GM12878 (cell line): ENCODE results near the gene CRYL1. TPM values are rescaled to one million over a fixed set of nuclear protein-coding genes. Genes with fewer than 3 reads are reported as not detected.

ENCODE experiments used
- ATAC-seq: fragments of 200-7000 bp; cut with Tn5 transposase; 3 replicates; pipeline ENCODE4 v1.9.1; 2020; ENCODE audit warnings: mild to moderate bottlenecking, moderate library complexity
- BruUV-seq: library from RNA; stranded (reverse); fragments of 400-500 nt; replicated peaks from 2 replicates; lab custom pipeline; 2021; lab: Mats Ljungman, UMichigan
- CTCF ChIA-PET: fragments of 300-600 bp; sonication (Branson Sonifier 250); formaldehyde crosslinking; extraction: SDS; loops from one replicate; lab custom pipeline; 2021; ENCODE audit warnings: inconsistent platforms; lab: Yijun Ruan, JAX
- POLR2A ChIA-PET: fragments of 350-600 bp; formaldehyde crosslinking; extraction: SDS; loops from one replicate; lab custom pipeline; 2021; ENCODE audit warnings: inconsistent platforms; lab: Charles Lee
- RAD21 ChIA-PET: fragments of 300-600 bp; sonication (Branson Sonifier 250); formaldehyde crosslinking; loops from one replicate; lab custom pipeline; 2023; ENCODE audit warnings: antibody characterized with exemption; ENCODE audit not compliant: unreplicated experiment; lab: Charles Lee
- SMC1A ChIA-PET: fragments of 300-600 bp; sonication (Branson Sonifier 250); formaldehyde crosslinking; loops from one replicate; lab custom pipeline; 2023; ENCODE audit not compliant: unreplicated experiment, uncharacterized antibody; lab: Charles Lee
- DNase-seq: peaks from one replicate; pipeline ENCODE4 v3.0.0-alpha.2; 2011; ENCODE audit warnings: low read depth, low spot score
- FAIRE-seq: peaks from 3 replicates; lab custom pipeline; 2011; peaks lifted over from hg19 to GRCh38; lab: Jason Lieb, UNC
- H2AFZ ChIP-seq: 2 replicates; pipeline ENCODE4 v1.6.0; 2011; ENCODE audit warnings: low read depth, low read length, control low read depth; ENCODE audit not compliant: control insufficient read depth
- H3K27ac ChIP-seq: 2 replicates; pipeline ENCODE4 v1.5.1; 2011; ENCODE audit warnings: control low read depth; ENCODE audit not compliant: control insufficient read depth, insufficient read depth
- H3K27me3 ChIP-seq, 2 experiments: replicated peaks in 1 of 2; 2 replicates each; pipeline versions ENCODE4 v1.6.0 to v1.6.1; 2011; ENCODE audit warnings: low read length in 1 of 2; ENCODE audit not compliant: control insufficient read depth in 2 of 2, insufficient read depth in 2 of 2
- H3K36me3 ChIP-seq, 2 experiments: 2 replicates each; pipeline ENCODE4 v1.5.1; 2011; ENCODE audit warnings: low read length in 1 of 2; ENCODE audit not compliant: control insufficient read depth in 2 of 2, insufficient read depth in 2 of 2
- H3K4me1 ChIP-seq: 2 replicates; pipeline ENCODE4 v1.6.1; 2011; ENCODE audit warnings: mild to moderate bottlenecking, low read length, moderate library complexity, mixed read lengths; ENCODE audit not compliant: control insufficient read depth, insufficient read depth
- H3K4me2 ChIP-seq: 2 replicates; pipeline ENCODE4 v1.6.0; 2011; ENCODE audit warnings: control low read depth; ENCODE audit not compliant: control insufficient read depth, insufficient read depth
- H3K4me3 ChIP-seq: fragments of 200-600 bp; sonication (generic); 2 replicates; pipeline ENCODE4 v1.5.1; 2016
- H3K79me2 ChIP-seq: 2 replicates; pipeline ENCODE4 v1.6.0; 2011; ENCODE audit warnings: low read length; ENCODE audit not compliant: control insufficient read depth, insufficient read depth
- H3K9ac ChIP-seq: 2 replicates; pipeline ENCODE4 v1.8.0; 2011; ENCODE audit warnings: low read length, control low read depth, mixed read lengths; ENCODE audit not compliant: control insufficient read depth, insufficient read depth
- H3K9me3 ChIP-seq: replicated peaks from 3 replicates; pipeline ENCODE4 v1.5.1; 2011; ENCODE audit warnings: mild to moderate bottlenecking, low read length; ENCODE audit not compliant: control insufficient read depth, insufficient read depth
- H4K20me1 ChIP-seq: 2 replicates; pipeline ENCODE4 v1.6.0; 2011; ENCODE audit not compliant: control insufficient read depth, insufficient read depth
- E4F1 ChIP-seq: fragments of 450-650 bp; IDR thresholded peaks from 2 replicates; pipeline ENCODE4 v1.6.1; 2018; ENCODE audit warnings: borderline replicate concordance, mild to moderate bottlenecking; ENCODE audit not compliant: partially characterized antibody
- ETV6 ChIP-seq, 2 experiments: fragments of 450-650 bp in 1 of 2; IDR thresholded peaks in 1 of 2; conservative IDR thresholded peaks in 1 of 2; 2 replicates each; pipeline ENCODE4 v1.6.1; 2014; ENCODE audit warnings: antibody characterized with exemption in 1 of 2, borderline replicate concordance in 1 of 2, low read depth in 1 of 2, mild to moderate bottlenecking in 1 of 2, moderate library complexity in 1 of 2
- FOXK2 ChIP-seq: fragments of 450-650 bp; IDR thresholded peaks from 2 replicates; pipeline ENCODE4 v1.6.1; 2017; ENCODE audit warnings: mild to moderate bottlenecking, moderate library complexity
- IRF3 ChIP-seq: fragments of 450-650 bp; IDR thresholded peaks from 2 replicates; pipeline ENCODE4 v1.6.1; 2014; ENCODE audit warnings: mild to moderate bottlenecking
- KAT2A ChIP-seq: conservative IDR thresholded peaks from 2 replicates; pipeline ENCODE4 v1.6.1; 2011; ENCODE audit warnings: low read depth, low read length; ENCODE audit not compliant: control insufficient read depth
- KDM1A ChIP-seq: fragments of 200-600 bp; sonication (generic); IDR thresholded peaks from 2 replicates; pipeline ENCODE4 v1.6.1; 2016; ENCODE audit warnings: borderline replicate concordance
- SMAD1 ChIP-seq: fragments of 450-650 bp; IDR thresholded peaks from 2 replicates; pipeline ENCODE4 v1.6.1; 2018; ENCODE audit warnings: mild to moderate bottlenecking, low read depth; ENCODE audit not compliant: partially characterized antibody
- TARDBP ChIP-seq: IDR thresholded peaks from 2 replicates; pipeline ENCODE4 v1.6.1; 2016; ENCODE audit warnings: borderline replicate concordance
- TBL1XR1 ChIP-seq: IDR thresholded peaks from 2 replicates; pipeline ENCODE4 v1.6.1; 2012; ENCODE audit warnings: low read depth, low read length, improper control_type of control experiment
- WGBS: methylation state at CpG from one replicate; pipeline ENCODE4 v1.1.6; 2016; ENCODE audit warnings: low lambda C conversion rate; ENCODE audit not compliant: insufficient replicate concordance, insufficient coverage; ENCODE audit errors: missing lambda C conversion rate; 5-methylcytosine and 5-hydroxymethylcytosine counted together
- in situ Hi-C: fragments of 300-500 bp; cut with MboI; formaldehyde crosslinking; loops from 9 replicates; pipeline ENCODE4 v1.14.3; 2018; ENCODE audit warnings: mixed read lengths
- intact Hi-C: fragments of 100-400 bp; cut with micrococcal nuclease; formaldehyde crosslinking; loops from one replicate; pipeline ENCODE4 v1.14.2; 2022; ENCODE audit not compliant: unreplicated experiment
- polyA plus RNA-seq, 11 experiments: library from polyadenylated mRNA; depleted of rRNA in 4 of 11; unstranded in 6 of 11; stranded (reverse) in 5 of 11; fragments of >200 nt; fragmentation: Nextera tagmentation in 4 of 11; fragmentation: Illumina TruSeq in 1 of 11; extraction: Ambion mirVana in 4 of 11; extraction: Trizol in 1 of 11; gene quantifications; 1 replicate in 1 of 11; 2 replicates in 10 of 11; pipeline versions ENCODE4 v1.2.1 to v1.2.3, GENCODE V29; 2011 to 2016; ENCODE audit warnings: inconsistent platforms in 2 of 11, missing spikeins in 2 of 11, low read depth in 1 of 11
- total RNA-seq, 4 experiments: library from RNA; depleted of rRNA in 3 of 4; stranded (reverse); fragments of >200 nt in 3 of 4; fragmentation: Illumina TruSeq in 1 of 4; extraction: Trizol in 1 of 4; gene quantifications; 2 replicates each; pipeline versions ENCODE4 v1.2.1 to v1.2.3, GENCODE V29; 2013 to 2021

Gene CRYL1
- total and polyA plus RNA-seq, 10 of the 15 experiments (the other 5 are each of a cell fraction or from before 2014, with no cell fraction given), result 5.5 to 36.7 (median 12.2) TPM

- H3K4me3 ChIP-seq, result no peak overlapping the region
- no peaks in the 10 kb centered on the region for H3K79me2 ChIP-seq
- H2AFZ ChIP-seq, result no peak overlapping the region
- peaks cover 20% of the 10 kb centered on the region for H3K4me1 ChIP-seq
- ATAC-seq (no peak), FAIRE-seq (no peak), DNase-seq (no peak)
- no TSS peak for BruUV-seq
- no peak for TF ChIP-seq TARDBP
- TF ChIP-seq IRF3, result no peak
- no peak for TF ChIP-seq TBL1XR1
- TF ChIP-seq SMAD1, result no peak
- in situ Hi-C loops, result no loop called here
- RAD21 ChIA-PET, result no interaction called here
- H3K27ac ChIP-seq, result no peak overlapping the region
- SMC1A ChIA-PET, result no interaction called here
- H3K36me3 ChIP-seq, result no peaks in the 10 kb centered on the region
- H3K4me2 ChIP-seq, result no peak overlapping the region
- H3K9me3 ChIP-seq, result no peaks in the 10 kb centered on the region; the same call in 2 of the 3 replicates
- intact Hi-C loops, result no loop called here
- no peaks in the 10 kb centered on the region for H3K27me3 ChIP-seq
- no peaks in the 10 kb centered on the region for H4K20me1 ChIP-seq
- H3K9ac ChIP-seq, result no peak overlapping the region
- 85% methylated on average over 5 of the region's 5 CpGs for WGBS
- CTCF ChIA-PET, result no interaction called here
- POLR2A ChIA-PET, result no interaction called here
Measured at GRCh38 chr13:20407759-20408158, 117.9 kb downstream of the CRYL1 start.

GRCh38 chr13:20405691-20406090 lies 120.0 kb downstream of the CRYL1 start:
- intact Hi-C loops, result no loop called here
- no peak overlapping the region for H2AFZ ChIP-seq
- no peak for TF ChIP-seq ETV6 (conservative IDR thresholded peaks at IDR 0.05 in 1 of 2, IDR thresholded peaks at IDR 0.05 in 1 of 2; ENCODE audit: borderline replicate concordance in 1 of 2, low read depth in 1 of 2)
- no peak for TF ChIP-seq KAT2A
- no peak for TF ChIP-seq KDM1A
- TF ChIP-seq FOXK2, result no peak
- no peak for TF ChIP-seq E4F1
- H3K27ac ChIP-seq, result no peak overlapping the region
- DNase-seq (no peak), ATAC-seq (no peak), FAIRE-seq (no peak)
- H3K4me2 ChIP-seq, result no peak overlapping the region
- in situ Hi-C loops, result no loop called here
- RAD21 ChIA-PET, result no interaction called here
- no peaks in the 10 kb centered on the region for H3K27me3 ChIP-seq
- no peaks in the 10 kb centered on the region; the same call in 2 of the 3 replicates for H3K9me3 ChIP-seq
- no peaks in the 10 kb centered on the region for H4K20me1 ChIP-seq
- no peaks in the 10 kb centered on the region for H3K79me2 ChIP-seq
- no peaks in the 10 kb centered on the region for H3K36me3 ChIP-seq
- SMC1A ChIA-PET, result no interaction called here
- H3K4me1 ChIP-seq, result peaks cover 2% of the 10 kb centered on the region
- 78% methylated on average over 8 of the region's 17 CpGs for WGBS
- BruUV-seq, result no TSS peak
- CTCF ChIA-PET, result no interaction called here
- no peak overlapping the region for H3K9ac ChIP-seq
- no peak overlapping the region for H3K4me3 ChIP-seq
- POLR2A ChIA-PET, result interaction anchor here (0.6 kb wide), 1 partner anchor 41 kb away, joined by 3 read pairs; no protein-coding TSS in a partner anchor
